ENCODE data around the gene PPRC1.

GRCh38 chr10:102118867-102119266 lies 14.0 kb upstream of the PPRC1 start:
- TF ChIP-seq CTCF (IDR thresholded peaks at IDR 0.05; ENCODE audit: low read depth, low read length) = no peak
- no peak for TF ChIP-seq EZH2phosphoT487 (IDR thresholded peaks at IDR 0.05; ENCODE audit: low read depth)

All from OCI-LY3 (cell line).